HG03520 (cell line): Measurements from ENCODE around the gene HLA-DQB2.
"Not testable (repeated sequence)": the region's sequence is repeated elsewhere in the genome, so short reads cannot be mapped to it uniquely, and the experiment has no call there.

Experiments used
- ATAC-seq: cut with Tn5 transposase; IDR thresholded peaks from one replicate; pipeline ENCODE4 v1.9.1; 2021; ENCODE audit warnings: mild to moderate bottlenecking, moderate library complexity; ENCODE audit not compliant: unreplicated experiment

Gene HLA-DQB2

DNA sequence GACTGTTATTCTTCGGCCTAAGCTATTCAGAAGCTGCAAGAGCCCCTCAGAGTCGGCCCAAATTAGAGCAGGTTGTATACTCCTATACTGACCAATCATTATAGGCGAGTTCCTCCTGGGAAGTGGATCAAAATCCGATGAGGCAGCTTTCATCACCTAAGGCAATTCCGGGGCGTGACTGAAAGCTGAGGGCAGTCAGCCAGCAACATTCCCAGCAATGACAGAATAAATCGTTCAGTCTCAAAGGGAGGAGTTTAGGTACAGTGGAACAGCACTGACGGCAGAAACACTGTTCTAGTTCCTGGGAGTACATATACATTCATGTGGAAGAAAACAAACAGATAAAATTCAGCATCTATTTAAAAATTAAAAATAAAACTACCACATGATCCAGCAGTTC, 10.8 kb downstream of the HLA-DQB2 start:
- ATAC-seq: no peak

DNA sequence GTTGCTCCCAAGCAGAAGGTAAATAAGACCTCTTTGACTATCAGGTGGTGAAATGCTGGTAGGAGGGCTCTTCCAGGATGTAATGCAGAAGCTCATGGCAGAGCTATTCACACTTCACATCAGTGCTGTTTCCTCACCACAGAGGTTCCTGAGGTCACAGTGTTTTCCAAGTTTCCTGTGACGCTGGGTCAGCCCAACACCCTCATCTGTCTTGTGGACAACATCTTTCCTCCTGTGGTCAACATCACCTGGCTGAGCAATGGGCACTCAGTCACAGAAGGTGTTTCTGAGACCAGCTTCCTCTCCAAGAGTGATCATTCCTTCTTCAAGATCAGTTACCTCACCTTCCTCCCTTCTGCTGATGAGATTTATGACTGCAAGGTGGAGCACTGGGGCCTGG, 17.7 kb downstream of the HLA-DQB2 start:
- not testable (repeated sequence) for ATAC-seq

DNA sequence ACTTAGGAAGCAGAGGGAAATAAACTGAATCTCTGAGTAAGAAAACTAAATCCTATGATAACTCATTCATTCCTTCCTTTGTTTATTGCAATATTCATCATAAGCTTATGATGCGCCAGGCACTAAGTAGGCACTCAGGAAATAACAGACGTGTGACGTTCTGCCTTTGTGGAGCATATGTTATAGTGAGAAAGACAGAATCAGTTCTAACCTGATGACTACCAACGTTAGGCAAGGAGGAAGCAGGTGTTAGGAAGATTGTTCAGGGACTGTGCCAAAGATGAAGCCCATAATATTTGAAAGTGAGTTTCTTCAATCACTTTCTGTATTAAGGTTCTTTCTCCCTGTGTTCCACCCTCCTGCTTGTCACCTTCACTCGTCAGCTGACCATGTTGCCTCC, 18.6 kb downstream of the HLA-DQB2 start:
- no peak for ATAC-seq

DNA sequence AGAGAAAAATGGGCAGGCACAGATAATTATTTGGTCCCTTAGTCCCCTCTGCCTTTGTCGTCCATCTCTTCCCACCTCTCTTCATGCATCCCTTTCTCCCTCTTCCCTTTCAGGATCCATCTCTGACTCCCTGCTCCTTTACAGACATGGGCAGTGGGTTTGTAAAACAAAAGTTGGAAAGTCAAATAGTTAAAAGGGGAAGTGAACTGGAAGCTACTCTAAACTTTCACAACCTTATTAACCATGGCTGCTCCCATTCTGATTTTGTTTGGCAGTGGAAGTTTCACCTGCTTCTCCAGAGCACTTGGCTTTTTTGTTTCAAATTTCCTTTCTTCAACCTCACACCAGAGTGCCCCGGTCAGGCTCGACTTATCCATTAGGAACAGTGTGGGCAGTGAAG, 21.0 kb downstream of the HLA-DQB2 start:
- no peak for ATAC-seq

DNA sequence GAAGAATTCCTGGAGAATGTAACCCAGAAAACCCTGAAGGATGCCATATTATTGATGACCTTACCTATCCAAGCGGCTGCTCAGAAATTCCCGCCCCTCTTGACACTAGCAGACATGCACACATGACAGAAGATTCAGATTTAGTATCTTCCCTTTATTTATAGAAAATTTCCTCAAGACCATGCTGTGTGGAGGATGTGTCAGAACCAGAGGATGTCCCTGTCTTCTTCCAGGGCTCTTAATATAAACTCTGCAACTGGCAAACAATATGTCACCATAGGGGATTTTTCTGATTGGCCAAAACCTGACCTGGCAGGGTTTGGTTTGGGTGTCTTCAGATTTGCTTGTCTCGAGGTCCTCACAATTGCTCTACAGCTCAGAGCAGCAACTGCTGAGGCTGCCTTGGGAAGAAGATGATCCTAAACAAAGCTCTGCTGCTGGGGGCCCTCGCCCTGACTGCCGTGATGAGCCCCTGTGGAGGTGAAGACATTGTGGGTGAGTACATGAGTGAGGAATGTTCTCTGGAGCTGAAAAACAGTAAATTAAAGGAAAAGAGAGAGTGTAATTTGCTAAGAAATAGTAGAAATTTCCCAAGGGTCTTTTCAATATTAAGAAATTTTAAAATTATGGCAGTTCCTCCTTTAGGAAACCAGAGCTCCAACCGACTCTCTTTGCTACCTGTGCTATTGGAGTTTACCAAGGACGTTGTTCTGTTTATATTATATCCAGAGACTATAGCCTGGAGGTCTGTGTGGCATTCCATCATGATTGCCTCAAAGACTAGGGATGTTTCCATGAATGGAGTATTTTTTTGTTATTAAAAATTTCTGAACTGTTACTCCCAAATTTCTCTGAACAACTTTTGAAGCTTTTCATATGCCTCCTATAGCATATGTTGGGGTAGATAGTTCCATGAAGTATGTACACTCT, 22.0 kb downstream of the HLA-DQB2 start, which contains the start of gene HLA-DQA2:
Gene HLA-DQA2 (plus strand): TSS at position 361 of the 930 bp plus-strand sequence. CDS start 53 bp downstream, at position 414.
- ATAC-seq: no peak

DNA sequence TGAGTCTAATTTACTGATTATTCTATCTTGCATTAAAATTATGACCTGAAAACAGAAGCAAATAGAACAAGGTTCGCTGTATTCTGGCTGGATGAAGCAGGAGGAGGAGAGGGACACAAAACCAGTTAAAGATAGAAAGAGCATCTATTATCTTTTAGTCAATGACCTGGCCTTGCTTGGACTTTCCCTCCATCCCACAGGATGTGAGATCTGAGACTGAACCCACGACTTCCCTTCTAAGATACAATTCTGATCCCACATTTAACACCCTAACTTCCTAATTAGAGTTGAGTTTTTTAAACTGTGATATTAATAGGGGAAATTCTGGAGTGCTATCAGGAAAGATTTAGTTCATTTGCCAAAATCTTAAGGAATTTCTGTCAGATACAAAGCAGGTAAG, 25.2 kb downstream of the HLA-DQB2 start:
- ATAC-seq: no peak

DNA sequence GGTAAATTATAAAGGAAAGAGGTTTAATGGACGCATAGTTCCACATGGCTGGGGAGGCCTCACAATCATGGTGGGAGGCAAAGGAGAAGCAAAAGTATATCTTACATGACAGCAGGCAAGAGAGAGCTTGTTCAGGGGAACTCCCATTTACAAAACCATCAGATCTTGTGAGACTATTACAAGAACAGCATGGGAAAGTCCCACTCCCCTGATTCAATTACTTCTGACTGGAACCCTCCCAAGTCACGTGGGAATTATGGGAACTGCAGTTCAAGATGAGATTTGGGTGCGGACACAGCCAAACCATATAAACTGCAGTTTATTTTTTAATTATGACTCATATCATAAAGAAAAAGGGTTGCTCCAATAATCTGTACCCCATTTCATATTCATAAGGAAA, 44.5 kb downstream of the HLA-DQB2 start:
- ATAC-seq: no peak

DNA sequence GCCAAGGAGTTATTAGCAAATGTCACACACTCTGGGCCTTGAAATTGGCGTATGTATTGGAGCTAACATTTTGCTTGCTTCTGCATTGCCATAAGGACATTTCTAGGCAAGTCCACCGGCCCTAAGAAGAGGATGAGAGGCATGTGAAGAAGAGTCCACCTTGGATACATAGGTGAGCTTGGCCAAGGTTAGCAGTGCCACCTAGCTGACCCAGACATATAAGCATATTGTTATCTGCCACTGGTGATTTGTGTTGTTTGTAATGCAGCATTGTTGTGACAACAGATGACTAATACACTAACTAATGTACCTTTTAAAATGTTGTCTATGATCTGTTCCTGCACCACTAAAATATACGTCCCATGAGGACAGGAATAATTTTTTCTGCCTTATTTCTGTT, 46.9 kb downstream of the HLA-DQB2 start:
- no peak for ATAC-seq

DNA sequence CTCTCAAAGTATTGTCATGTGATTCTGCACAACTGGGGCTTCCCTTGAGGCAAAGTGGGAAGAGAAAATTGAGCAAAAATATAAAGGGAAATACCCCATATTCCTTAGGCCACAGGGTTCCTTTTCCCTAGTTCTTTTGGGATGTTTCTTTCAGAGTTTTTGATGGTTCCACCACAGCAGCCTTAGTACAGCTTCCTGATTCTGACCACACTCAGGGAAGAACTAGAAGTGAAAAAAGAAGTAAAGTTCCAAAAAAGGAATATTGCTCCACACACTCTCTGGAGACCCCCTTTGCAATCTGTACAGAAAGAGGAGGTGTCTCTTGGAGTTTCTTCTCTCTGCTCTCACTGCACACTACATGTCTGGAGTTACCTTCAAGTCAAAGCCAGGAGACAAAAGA, 50.1 kb downstream of the HLA-DQB2 start:
- no peak for ATAC-seq

DNA sequence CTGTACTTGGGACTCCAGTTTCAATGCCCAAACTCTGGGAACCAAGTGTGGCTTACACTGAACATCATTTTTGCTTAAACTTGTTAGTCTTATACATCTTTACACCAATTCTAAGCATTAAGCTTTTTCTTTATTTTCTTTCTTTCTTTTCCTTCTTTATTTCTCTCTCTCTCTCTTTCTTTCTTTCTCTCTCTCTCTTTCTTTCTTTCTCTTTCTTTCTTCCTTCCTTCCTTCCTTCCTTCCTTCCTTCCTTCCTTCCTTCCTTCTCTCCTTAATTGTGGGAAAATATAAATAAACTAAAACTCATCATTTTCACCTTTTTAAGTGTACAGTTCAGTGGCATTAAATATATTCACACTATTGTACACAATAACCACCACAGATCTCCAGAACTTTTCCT, 53.7 kb downstream of the HLA-DQB2 start:
- ATAC-seq: no peak
